Erythroblast (primary cell): Measurements from ENCODE around the gene RARRES1.

Source experiments
- GATA1 ChIP-seq: IDR thresholded peaks from 2 replicates; pipeline ENCODE4 v1.6.1; 2011; ENCODE audit warnings: low read depth, mild to moderate bottlenecking, control low read depth, low read length, moderate library complexity
- POLR2A ChIP-seq: IDR thresholded peaks from 2 replicates; pipeline ENCODE4 v1.6.1; 2011; ENCODE audit warnings: mild to moderate bottlenecking, low read length

DNA sequence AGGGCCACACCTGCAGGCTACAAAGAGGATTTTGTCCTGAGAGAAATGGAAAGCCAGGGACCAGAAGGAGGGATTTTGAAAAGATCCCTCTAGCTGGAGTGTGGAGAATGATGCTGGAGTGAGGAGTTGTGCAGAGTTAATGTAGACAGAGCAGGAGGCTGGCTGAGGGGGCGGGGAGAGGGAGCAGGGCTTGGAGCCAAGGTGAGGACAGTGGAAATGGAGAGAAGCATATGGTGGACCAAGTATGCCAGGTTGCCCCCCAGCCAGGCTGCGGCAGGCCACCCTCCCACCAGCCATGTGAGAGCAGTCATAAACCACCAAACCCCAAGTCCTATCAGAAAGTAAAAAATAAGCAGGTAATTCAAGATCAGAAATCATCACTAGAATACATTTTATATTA, 14.7 kb downstream of the RARRES1 start:
- TF ChIP-seq POLR2A, result no peak
- TF ChIP-seq GATA1, result no peak
